SU-DHL-6 (cell line): ENCODE data around the gene ST3GAL3.

Source experiments
- H2AFZ ChIP-seq: fragments of 200-600 bp; sonication (generic); 2 replicates; pipeline ENCODE4 v1.6.1; 2014; ENCODE audit warnings: low read depth, mild to moderate bottlenecking, moderate library complexity, mixed read lengths, antibody characterized with exemption, low read length; ENCODE audit not compliant: severe bottlenecking
- H3F3A ChIP-seq: fragments of 200-600 bp; shearing (Covaris generic); 2 replicates; pipeline ENCODE4 v1.6.0; 2016; ENCODE audit warnings: antibody characterized with exemption, mild to moderate bottlenecking; ENCODE audit not compliant: insufficient read depth
- H3K27ac ChIP-seq: fragments of 200-600 bp; sonication (generic); 2 replicates; pipeline ENCODE4 v1.5.1; 2016; ENCODE audit warnings: low read depth, mild to moderate bottlenecking, low read length, moderate library complexity, mixed read lengths
- H3K27me3 ChIP-seq: fragments of 200-600 bp; sonication (generic), shearing (Covaris generic); 2 replicates; pipeline ENCODE4 v1.6.0; 2014; ENCODE audit warnings: mild to moderate bottlenecking, low read length
- H3K36me3 ChIP-seq: fragments of 200-600 bp; sonication (generic); 2 replicates; pipeline ENCODE4 v1.6.1; 2014; ENCODE audit warnings: mild to moderate bottlenecking, low read length, mixed read lengths
- H3K4me2 ChIP-seq: fragments of 300-600, 200-600 bp; shearing (Covaris generic), sonication (generic); 2 replicates; pipeline ENCODE4 v1.6.0; 2014; ENCODE audit warnings: low read length, low read depth, mild to moderate bottlenecking; ENCODE audit not compliant: poor library complexity, severe bottlenecking
- H3K4me3 ChIP-seq: fragments of 200-600 bp; sonication (generic); 2 replicates; pipeline ENCODE4 v1.5.1; 2014; ENCODE audit warnings: antibody characterized with exemption, low read length, mild to moderate bottlenecking, mixed read lengths; ENCODE audit not compliant: insufficient read depth, poor library complexity, severe bottlenecking
- H3K79me2 ChIP-seq: fragments of 200-600 bp; sonication (generic); 2 replicates; pipeline ENCODE4 v1.6.1; 2014; ENCODE audit warnings: mild to moderate bottlenecking, low read length, moderate library complexity; ENCODE audit not compliant: insufficient read depth
- H3K9ac ChIP-seq: fragments of 200-600 bp; sonication (generic); 2 replicates; pipeline ENCODE4 v1.7.0; 2014; ENCODE audit warnings: mild to moderate bottlenecking, low read length
- H3K9me2 ChIP-seq: fragments of 200-600 bp; sonication (generic); replicated peaks from 2 replicates; pipeline ENCODE4 v1.6.1; 2014; ENCODE audit warnings: low read length; ENCODE audit not compliant: insufficient read depth
- H3K9me3 ChIP-seq: fragments of 200-600 bp; sonication (generic); 2 replicates; pipeline ENCODE4 v1.6.1; 2014; ENCODE audit warnings: low read length, mixed read lengths; ENCODE audit not compliant: insufficient read depth
- H4K20me1 ChIP-seq: fragments of 200-600 bp; sonication (generic); 2 replicates; pipeline ENCODE4 v1.6.1; 2014; ENCODE audit warnings: low read depth, mild to moderate bottlenecking, antibody characterized with exemption, low read length, moderate library complexity, mixed read lengths
- EZH2phosphoT487 ChIP-seq: fragments of 200-600 bp; sonication (generic), shearing (Covaris generic); conservative IDR thresholded peaks from 2 replicates; pipeline ENCODE4 v1.6.1; 2018; ENCODE audit warnings: mild to moderate bottlenecking, antibody characterized with exemption, low read length, moderate library complexity, mixed read lengths
- TF ChIP-seq, protein P1 (sequence below): fragments of 200-600 bp; sonication (generic); IDR thresholded peaks from one replicate; pipeline ENCODE4 v1.5.1; 2017; ENCODE audit warnings: antibody characterized with exemption, mild to moderate bottlenecking, low read length, moderate library complexity; ENCODE audit not compliant: insufficient read depth, poor library complexity, severe bottlenecking

Gene ST3GAL3

DNA sequence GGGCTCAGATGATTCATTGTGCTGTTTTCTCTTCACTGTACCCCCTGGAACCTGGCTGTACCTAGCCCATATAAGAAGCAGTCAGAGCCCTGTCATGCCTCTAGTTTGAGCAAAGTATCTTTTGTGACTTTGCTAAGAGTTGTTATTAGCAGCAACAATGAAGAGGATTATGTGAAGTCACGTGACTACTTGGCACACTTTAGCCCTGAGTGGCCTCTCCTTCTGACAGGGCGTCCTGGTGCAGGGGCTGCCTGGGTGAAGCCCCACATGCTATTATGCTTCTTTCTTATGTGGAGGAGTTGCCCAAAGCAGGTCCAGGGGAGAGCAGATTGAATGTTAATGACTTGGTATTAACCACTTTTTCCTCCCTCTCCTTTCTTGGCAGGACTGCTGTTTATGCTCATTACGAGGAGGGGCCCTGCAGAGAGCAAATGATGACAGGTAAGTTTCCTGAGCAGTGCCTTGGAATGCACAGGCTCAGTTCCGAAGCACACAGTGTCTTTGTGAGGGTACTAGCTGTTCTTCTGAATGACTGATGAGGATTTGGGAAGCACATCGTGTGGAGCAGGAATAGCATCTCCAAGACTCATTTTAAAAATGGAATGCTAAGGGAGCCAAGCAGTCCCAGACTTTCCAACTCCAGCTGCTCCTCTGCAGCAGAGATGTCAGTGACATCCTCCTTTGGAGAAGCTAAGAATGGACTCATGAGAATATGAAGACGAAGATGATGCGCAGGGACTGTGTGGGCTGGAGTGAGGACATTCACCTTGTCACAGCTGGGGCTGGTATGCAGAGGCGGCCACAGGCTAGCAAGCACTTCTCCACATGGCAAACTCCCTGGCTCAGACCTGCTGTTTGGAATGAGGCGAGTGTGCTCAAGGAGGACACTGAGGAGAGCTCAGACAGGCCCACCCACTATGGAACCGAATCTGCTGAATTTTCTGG is 15.2 kb upstream of the ST3GAL3 start:
- Histone ChIP-seq H3K27me3 (no peaks in the 10 kb centered on the region), H3K79me2 (no peaks in the 10 kb centered on the region), H3K36me3 (peaks cover 10% of the 10 kb centered on the region; the same call in 1 of the 2 replicates), H4K20me1 (no peaks in the 10 kb centered on the region), H2AFZ (no peak overlapping the region), H3K9me2 (no peaks in the 10 kb centered on the region), H3K4me3 (no peak overlapping the region), H3K27ac (no peak overlapping the region), H3K9me3 (no peaks in the 10 kb centered on the region), H3K9ac (no peak overlapping the region), H3K4me2 (no peak overlapping the region), H3F3A (no peaks in the 10 kb centered on the region)
- no peak for TF ChIP-seq EZH2phosphoT487
- TF ChIP-seq, protein P1, sequence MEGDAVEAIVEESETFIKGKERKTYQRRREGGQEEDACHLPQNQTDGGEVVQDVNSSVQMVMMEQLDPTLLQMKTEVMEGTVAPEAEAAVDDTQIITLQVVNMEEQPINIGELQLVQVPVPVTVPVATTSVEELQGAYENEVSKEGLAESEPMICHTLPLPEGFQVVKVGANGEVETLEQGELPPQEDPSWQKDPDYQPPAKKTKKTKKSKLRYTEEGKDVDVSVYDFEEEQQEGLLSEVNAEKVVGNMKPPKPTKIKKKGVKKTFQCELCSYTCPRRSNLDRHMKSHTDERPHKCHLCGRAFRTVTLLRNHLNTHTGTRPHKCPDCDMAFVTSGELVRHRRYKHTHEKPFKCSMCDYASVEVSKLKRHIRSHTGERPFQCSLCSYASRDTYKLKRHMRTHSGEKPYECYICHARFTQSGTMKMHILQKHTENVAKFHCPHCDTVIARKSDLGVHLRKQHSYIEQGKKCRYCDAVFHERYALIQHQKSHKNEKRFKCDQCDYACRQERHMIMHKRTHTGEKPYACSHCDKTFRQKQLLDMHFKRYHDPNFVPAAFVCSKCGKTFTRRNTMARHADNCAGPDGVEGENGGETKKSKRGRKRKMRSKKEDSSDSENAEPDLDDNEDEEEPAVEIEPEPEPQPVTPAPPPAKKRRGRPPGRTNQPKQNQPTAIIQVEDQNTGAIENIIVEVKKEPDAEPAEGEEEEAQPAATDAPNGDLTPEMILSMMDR, result no peak

DNA sequence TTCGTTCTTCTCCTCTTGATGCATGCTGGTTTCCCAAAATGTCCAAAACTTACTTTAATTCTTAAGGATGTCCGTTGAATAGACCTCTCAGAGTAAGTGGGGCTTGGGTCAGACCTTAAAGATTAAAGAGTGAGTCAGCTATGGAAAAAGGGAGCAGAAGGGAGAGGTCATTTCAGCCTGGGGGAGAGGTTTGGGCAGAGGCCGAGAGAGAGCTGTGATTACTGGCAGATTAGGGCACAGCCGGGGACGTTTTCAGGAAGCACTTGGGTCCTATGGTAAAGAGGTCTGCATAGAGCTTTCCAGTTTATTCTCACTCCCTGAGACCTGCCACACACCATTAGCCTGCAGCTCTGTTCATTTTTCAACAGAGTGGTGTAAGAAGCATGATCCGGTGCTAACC is 14.0 kb upstream of the ST3GAL3 start:
- no peak overlapping the region for H3K27ac ChIP-seq
- H3K9ac ChIP-seq, result no peak overlapping the region
- H3F3A ChIP-seq, result no peaks in the 10 kb centered on the region
- H2AFZ ChIP-seq, result no peak overlapping the region
- no peaks in the 10 kb centered on the region for H3K79me2 ChIP-seq
- TF ChIP-seq EZH2phosphoT487, result no peak
- TF ChIP-seq, protein P1, result no peak
- H3K9me2 ChIP-seq, result no peaks in the 10 kb centered on the region
- no peaks in the 10 kb centered on the region for H3K27me3 ChIP-seq
- H3K4me3 ChIP-seq, result no peak overlapping the region
- H4K20me1 ChIP-seq, result no peaks in the 10 kb centered on the region
- H3K36me3 ChIP-seq, result 0 out of 2 replicates have a peak, but pooled peaks cover 9% of the 10 kb centered on the region
- H3K9me3 ChIP-seq, result no peaks in the 10 kb centered on the region
- no peak overlapping the region for H3K4me2 ChIP-seq

GRCh38 chr1:43699281-43699680 is 8.1 kb upstream of the ST3GAL3 start:
- no peaks in the 10 kb centered on the region for H3K9me3 ChIP-seq
- H3K9ac ChIP-seq, result no peak overlapping the region
- H3F3A ChIP-seq, result peaks cover 5% of the 10 kb centered on the region; the same call in 1 of the 2 replicates
- no peaks in the 10 kb centered on the region for H3K9me2 ChIP-seq
- no peaks in the 10 kb centered on the region; the same call in 1 of the 2 replicates for H3K36me3 ChIP-seq
- TF ChIP-seq EZH2phosphoT487, result no peak
- TF ChIP-seq, protein P1, result no peak
- H3K27ac ChIP-seq, result no peak overlapping the region
- no peaks in the 10 kb centered on the region for H3K79me2 ChIP-seq
- H4K20me1 ChIP-seq, result no peaks in the 10 kb centered on the region
- H3K27me3 ChIP-seq, result no peaks in the 10 kb centered on the region
- no peak overlapping the region for H2AFZ ChIP-seq
- no peak overlapping the region for H3K4me2 ChIP-seq
- H3K4me3 ChIP-seq, result no peak overlapping the region
